Caco-2 (cell line): ENCODE measurements around the gene PFDN1. TPM values are rescaled to one million over a fixed set of nuclear protein-coding genes. Genes with fewer than 3 reads are reported as not detected.
A peak's percentile ranks its signal among the peaks of the same experiment; 100 is the strongest.

Experiments
- BruUV-seq: library from RNA; stranded (reverse); fragments of 400-500 nt; replicated peaks from 2 replicates; lab custom pipeline; 2021; lab: Mats Ljungman, UMichigan
- CTCF ChIA-PET: fragments of 300-600 bp; sonication (Branson Sonifier 250); formaldehyde crosslinking; loops from one replicate; lab custom pipeline; 2022; ENCODE audit warnings: antibody characterized with exemption; lab: Charles Lee
- POLR2A ChIA-PET: fragments of 300-600 bp; sonication (Branson Sonifier 250); formaldehyde crosslinking; loops from one replicate; lab custom pipeline; 2022; ENCODE audit warnings: antibody characterized with exemption; lab: Charles Lee
- DNase-seq, 2 experiments: peaks; one replicate each; pipeline versions ENCODE4 v3.0.0 to v3.0.0-alpha.2; 2020 to 2022
- H3K27me3 ChIP-seq: replicated peaks from 2 replicates; pipeline ENCODE4 v1.6.0; 2011; ENCODE audit warnings: low read length; ENCODE audit not compliant: control insufficient read depth, insufficient read depth
- H3K36me3 ChIP-seq: 2 replicates; pipeline ENCODE4 v1.5.1; 2011; ENCODE audit warnings: low read length; ENCODE audit not compliant: control insufficient read depth, insufficient read depth
- H3K4me1 ChIP-seq: fragments of 250-450 bp; sonication (Bioruptor Pico); 2 replicates; pipeline ENCODE4 v1.5.1; 2020; ENCODE audit warnings: mild to moderate bottlenecking
- H3K4me3 ChIP-seq: 2 replicates; pipeline ENCODE4 v1.5.1; 2011; ENCODE audit warnings: low read depth, mild to moderate bottlenecking, control low read depth, low read length
- H3K9me3 ChIP-seq: fragments of 250-450 bp; sonication (Bioruptor Pico); 2 replicates; pipeline ENCODE4 v1.5.1; 2020; ENCODE audit warnings: mild to moderate bottlenecking, moderate library complexity
- H3K27ac Mint-ChIP-seq: one replicate; pipeline ENCODE4 v1.8.0; 2022; ENCODE audit warnings: mixed read lengths; ENCODE audit not compliant: unreplicated experiment
- H3K27me3 Mint-ChIP-seq: one replicate; pipeline ENCODE4 v1.8.0; 2022; ENCODE audit warnings: mixed read lengths; ENCODE audit not compliant: insufficient read depth, unreplicated experiment
- H3K36me3 Mint-ChIP-seq: one replicate; pipeline ENCODE4 v1.8.0; 2022; ENCODE audit warnings: mild to moderate bottlenecking, mixed read lengths; ENCODE audit not compliant: insufficient read depth, unreplicated experiment
- H3K4me1 Mint-ChIP-seq: one replicate; pipeline ENCODE4 v1.8.0; 2022; ENCODE audit warnings: low read depth, mixed read lengths; ENCODE audit not compliant: unreplicated experiment
- H3K4me3 Mint-ChIP-seq: one replicate; pipeline ENCODE4 v1.8.0; 2022; ENCODE audit warnings: mild to moderate bottlenecking, moderate library complexity, mixed read lengths; ENCODE audit not compliant: unreplicated experiment
- H3K9me3 Mint-ChIP-seq: one replicate; pipeline ENCODE4 v1.8.0; 2022; ENCODE audit warnings: mixed read lengths; ENCODE audit not compliant: unreplicated experiment
- CTCF ChIP-seq, 2 experiments: fragments of 200-600 bp in 1 of 2; IDR thresholded peaks; 1 replicate in 1 of 2; 2 replicates in 1 of 2; pipeline versions ENCODE4 v1.5.1 to v1.8.0; 2011 to 2022; ENCODE audit warnings: antibody characterized with exemption in 1 of 2, control low read depth in 1 of 2, inconsistent platforms in 1 of 2, low read depth in 1 of 2, low read length in 1 of 2, mild to moderate bottlenecking in 1 of 2, moderate library complexity in 1 of 2; ENCODE audit not compliant: insufficient read depth in 1 of 2, severe bottlenecking in 1 of 2, unreplicated experiment in 1 of 2
- intact Hi-C: fragments of 100-400 bp; cut with micrococcal nuclease; formaldehyde crosslinking; loops from one replicate; pipeline ENCODE4 v1.10.0; 2022; ENCODE audit not compliant: unreplicated experiment
- total RNA-seq: library from RNA; stranded (reverse); gene quantifications from 2 replicates; pipeline ENCODE4 v1.2.3, GENCODE V29; 2022

Gene PFDN1
- total RNA-seq, 1 experiment from 2014 or later, result 81.1 TPM

GRCh38 chr5:140346348-140347221 lies 43.7 kb upstream of the PFDN1 start, which contains the start of gene HBEGF:
Gene HBEGF, minus strand, starts transcription at chr5:140346603. Its CDS starts 275 bp downstream, at chr5:140346328.
- Mint-ChIP-seq H3K27me3 (no peaks in the 10 kb centered on the region), H3K9me3 (no peaks in the 10 kb centered on the region), H3K27ac (peak within 1 kb of the TSS; percentile 45), H3K4me3 (peak within 1 kb of the TSS; percentile 71), H3K4me1 (peaks cover 32% of the 10 kb centered on the region), H3K36me3 (peaks cover 8% of the 10 kb centered on the region)
- H3K9me3 ChIP-seq, result no peaks in the 10 kb centered on the region
- peak; percentile 67 to 84 for TF ChIP-seq CTCF (IDR thresholded peaks at IDR 0.05; ENCODE audit: insufficient read depth in 1 of 2, low read depth in 1 of 2, low read length in 1 of 2, severe bottlenecking in 1 of 2, unreplicated experiment in 1 of 2)
- CTCF ChIA-PET, result interaction anchor here (0.6 to 4.0 kb wide), 35 partner anchors 9 to 428 kb away, joined by 3 to 105 read pairs (median 5); partner anchors contain the start of genes ANKHD1, EIF4EBP3 and PFDN1
- DNase-seq, result peak; percentile 92 to 96
- BruUV-seq, result no TSS peak
- H3K4me3 ChIP-seq, result peak within 1 kb of the TSS; percentile 86
- POLR2A ChIA-PET, result interaction anchor here (0.6 to 1.7 kb wide), 30 partner anchors 10 to 374 kb away, joined by 3 to 28 read pairs (median 6); partner anchors contain the start of genes ANKHD1, IK, NDUFA2 and PFDN1
- peaks cover 35% of the 10 kb centered on the region for H3K4me1 ChIP-seq
- intact Hi-C loops, result loop anchor here (1.0 to 5.0 kb wide), 5 partner anchors 11 to 106 kb away; partner anchors contain the start of gene PFDN1
- no peaks in the 10 kb centered on the region for H3K27me3 ChIP-seq
- no peaks in the 10 kb centered on the region; the same call in none of the 2 replicates for H3K36me3 ChIP-seq

GRCh38 chr5:140345919-140346347 lies 43.0 kb upstream of the PFDN1 start:
- Mint-ChIP-seq H3K36me3 (peaks cover 8% of the 10 kb centered on the region), H3K9me3 (no peaks in the 10 kb centered on the region), H3K27me3 (no peaks in the 10 kb centered on the region), H3K4me3 (peak overlapping the region; percentile 71), H3K27ac (no peak overlapping the region), H3K4me1 (peaks cover 29% of the 10 kb centered on the region)
- Histone ChIP-seq H3K36me3 (no peaks in the 10 kb centered on the region; the same call in none of the 2 replicates), H3K9me3 (no peaks in the 10 kb centered on the region), H3K4me3 (peak overlapping the region; percentile 86), H3K27me3 (no peaks in the 10 kb centered on the region), H3K4me1 (peaks cover 29% of the 10 kb centered on the region)
- ChIA-PET CTCF (interaction anchor here (0.6 to 4.0 kb wide), 31 partner anchors 9 to 427 kb away, joined by 3 to 105 read pairs (median 6); partner anchors contain the start of genes ANKHD1, EIF4EBP3 and PFDN1), POLR2A (interaction anchor here (0.6 to 1.7 kb wide), 23 partner anchors 9 to 373 kb away, joined by 3 to 28 read pairs (median 7); partner anchors contain the start of genes ANKHD1, IK, NDUFA2 and PFDN1)
- peak; percentile 62 to 74 for DNase-seq
- TF ChIP-seq CTCF (IDR thresholded peaks at IDR 0.05; ENCODE audit: insufficient read depth in 1 of 2, low read depth in 1 of 2, low read length in 1 of 2, severe bottlenecking in 1 of 2, unreplicated experiment in 1 of 2), result peak in 1 of 2 experiments; percentile 62
- BruUV-seq, result no TSS peak
- intact Hi-C loops, result loop anchor here (1.0 to 5.0 kb wide), 5 partner anchors 11 to 106 kb away; partner anchors contain the start of gene PFDN1
